Osteocyte (in vitro differentiated cells): ENCODE measurements around the gene BICD1. TPM values are rescaled to one million over a fixed set of nuclear protein-coding genes. Genes with fewer than 3 reads are reported as not detected.

Source experiments
- DNase-seq: peaks from one replicate; pipeline ENCODE4 v3.0.0; 2021; ENCODE audit warnings: mixed read lengths; ENCODE audit not compliant: unreplicated experiment; ENCODE audit errors: extremely low spot score
- H3K27ac Mint-ChIP-seq: one replicate; pipeline ENCODE4 v1.8.0; 2021; ENCODE audit warnings: mild to moderate bottlenecking, mixed read lengths; ENCODE audit not compliant: unreplicated experiment
- H3K27me3 Mint-ChIP-seq: one replicate; pipeline ENCODE4 v1.8.0; 2021; ENCODE audit warnings: mixed read lengths; ENCODE audit not compliant: unreplicated experiment
- H3K36me3 Mint-ChIP-seq: one replicate; pipeline ENCODE4 v1.8.0; 2021; ENCODE audit warnings: mixed read lengths; ENCODE audit not compliant: unreplicated experiment
- H3K4me1 Mint-ChIP-seq: one replicate; pipeline ENCODE4 v1.8.0; 2021; ENCODE audit warnings: mixed read lengths; ENCODE audit not compliant: unreplicated experiment
- H3K4me3 Mint-ChIP-seq: one replicate; pipeline ENCODE4 v1.8.0; 2021; ENCODE audit warnings: mild to moderate bottlenecking, moderate library complexity, mixed read lengths; ENCODE audit not compliant: unreplicated experiment
- H3K9me3 Mint-ChIP-seq: one replicate; pipeline ENCODE4 v1.8.0; 2021; ENCODE audit warnings: mixed read lengths; ENCODE audit not compliant: unreplicated experiment
- CTCF ChIP-seq: fragments of 200-600 bp; sonication (generic); IDR thresholded peaks from 2 replicates; pipeline ENCODE4 v1.5.0; 2021; ENCODE audit warnings: antibody characterized with exemption, mild to moderate bottlenecking, moderate library complexity
- total RNA-seq: library from RNA; stranded (reverse); gene quantifications from 2 replicates; pipeline ENCODE4 v1.2.1, GENCODE V29; 2021

BICD1 gene
- total RNA-seq, 1 donor from 2014 or later = 47.6 TPM

GRCh38 chr12:32253154-32253790 lies 146.6 kb downstream of the BICD1 start:
- Mint-ChIP-seq H3K27me3 (no peaks in the 10 kb centered on the region), H3K4me1 (peaks cover 13% of the 10 kb centered on the region), H3K36me3 (peaks cover 5% of the 10 kb centered on the region), H3K9me3 (peaks cover 3% of the 10 kb centered on the region), H3K4me3 (no peak overlapping the region), H3K27ac (no peak overlapping the region)
- no peak for TF ChIP-seq CTCF
- no peak for DNase-seq

- peaks cover 5% of the 10 kb centered on the region for H3K9me3 Mint-ChIP-seq
- H3K36me3 Mint-ChIP-seq = peaks cover 7% of the 10 kb centered on the region
- no peak for DNase-seq
- TF ChIP-seq CTCF = no peak
- no peak overlapping the region for H3K4me3 Mint-ChIP-seq
- peaks cover 3% of the 10 kb centered on the region for H3K4me1 Mint-ChIP-seq
- H3K27ac Mint-ChIP-seq = no peak overlapping the region
- H3K27me3 Mint-ChIP-seq = no peaks in the 10 kb centered on the region
These were observed 147.8 kb downstream of the BICD1 start for GRCh38 chr12:32254260-32254956.

- no peak overlapping the region for H3K27ac Mint-ChIP-seq
- DNase-seq = no peak
- H3K9me3 Mint-ChIP-seq = peaks cover 5% of the 10 kb centered on the region
- peaks cover 2% of the 10 kb centered on the region for H3K4me1 Mint-ChIP-seq
- no peak for TF ChIP-seq CTCF
- no peak overlapping the region for H3K4me3 Mint-ChIP-seq
- H3K27me3 Mint-ChIP-seq = no peaks in the 10 kb centered on the region
- H3K36me3 Mint-ChIP-seq = peaks cover 7% of the 10 kb centered on the region
These were observed 148.9 kb downstream of the BICD1 start for GRCh38 chr12:32255588-32255987.

GRCh38 chr12:32257695-32258496 lies 151.2 kb downstream of the BICD1 start:
- Mint-ChIP-seq H3K36me3 (peaks cover 7% of the 10 kb centered on the region), H3K27ac (no peak overlapping the region), H3K4me3 (no peak overlapping the region), H3K9me3 (peaks cover 5% of the 10 kb centered on the region), H3K27me3 (no peaks in the 10 kb centered on the region), H3K4me1 (peaks cover 7% of the 10 kb centered on the region)
- no peak for TF ChIP-seq CTCF
- no peak for DNase-seq

GRCh38 chr12:32260696-32261095 lies 154.0 kb downstream of the BICD1 start:
- no peak for DNase-seq
- H3K4me3 Mint-ChIP-seq = no peak overlapping the region
- H3K27ac Mint-ChIP-seq = no peak overlapping the region
- peaks cover 7% of the 10 kb centered on the region for H3K36me3 Mint-ChIP-seq
- no peaks in the 10 kb centered on the region for H3K27me3 Mint-ChIP-seq
- H3K9me3 Mint-ChIP-seq = peaks cover 5% of the 10 kb centered on the region
- H3K4me1 Mint-ChIP-seq = peaks cover 7% of the 10 kb centered on the region
- TF ChIP-seq CTCF = no peak
